DMS153 (cell line): ENCODE measurements around the gene PGGT1B.
A peak's percentile ranks its signal among the peaks of the same experiment; 100 is the strongest.

ENCODE experiments used
- DNase-seq: peaks from one replicate; lab custom pipeline; 2025; lab: John Stamatoyannopoulos, UW

The PGGT1B gene

GRCh38 chr5:115180165-115180709 lies 82.4 kb downstream of the PGGT1B start:
- DNase-seq: peak; percentile 8

GRCh38 chr5:115179394-115180164 lies 83.1 kb downstream of the PGGT1B start:
- DNase-seq: no peak

GRCh38 chr5:115179030-115179393 lies 83.7 kb downstream of the PGGT1B start:
- no peak for DNase-seq

GRCh38 chr5:115170929-115171510 lies 91.7 kb downstream of the PGGT1B start:
- DNase-seq: no peak

GRCh38 chr5:115170134-115170928 lies 92.3 kb downstream of the PGGT1B start:
- no peak for DNase-seq

GRCh38 chr5:115169487-115170133 lies 93.1 kb downstream of the PGGT1B start, which contains the start of gene TRIM36:
TRIM36 (minus strand) TSS chr5:115169908; CDS start chr5:115169634, 274 bp downstream.
- DNase-seq: peak; percentile 68

GRCh38 chr5:115168829-115169486 lies 93.7 kb downstream of the PGGT1B start:
- DNase-seq: no peak

GRCh38 chr5:115166744-115167393 lies 95.8 kb downstream of the PGGT1B start:
- no peak for DNase-seq

- DNase-seq: no peak
Observed at GRCh38 chr5:115165790-115166189, 96.9 kb downstream of the PGGT1B start.

- DNase-seq: peak; percentile 32
Observed at GRCh38 chr5:115160975-115161475, 101.7 kb downstream of the PGGT1B start.
